Breast epithelium (tissue), 3 donors: ENCODE measurements around the gene NINJ2.

ENCODE experiments used
- CTCF ChIP-seq, 3 donors: fragments of 450-650 bp; IDR thresholded peaks; one replicate each; pipeline ENCODE4 v1.5.1; 2016 to 2017; ENCODE audit warnings: antibody characterized with exemption in 3 of 3, mild to moderate bottlenecking in 3 of 3, moderate library complexity in 3 of 3
- POLR2AphosphoS5 ChIP-seq, 3 donors: sonication (generic); formaldehyde crosslinking; IDR thresholded peaks; one replicate each; pipeline ENCODE4 v1.6.1; 2017; ENCODE audit warnings: antibody characterized with exemption in 3 of 3

GRCh38 chr12:565161-565560 is 98.1 kb downstream of the NINJ2 start:
- TF ChIP-seq POLR2AphosphoS5 (IDR thresholded peaks at IDR 0.05) (no peak), CTCF (IDR thresholded peaks at IDR 0.05) (no peak)
